ENCODE measurements around the gene OBSCN. TPM values are rescaled to one million over a fixed set of nuclear protein-coding genes. Genes with fewer than 3 reads are reported as not detected.

Gene OBSCN
- total and polyA plus RNA-seq, 10 of the 15 experiments (the other 5 are each of a cell fraction or from before 2014, with no cell fraction given), result 0.01 to 0.36 (median 0.08) TPM; not detected in 2

DNA sequence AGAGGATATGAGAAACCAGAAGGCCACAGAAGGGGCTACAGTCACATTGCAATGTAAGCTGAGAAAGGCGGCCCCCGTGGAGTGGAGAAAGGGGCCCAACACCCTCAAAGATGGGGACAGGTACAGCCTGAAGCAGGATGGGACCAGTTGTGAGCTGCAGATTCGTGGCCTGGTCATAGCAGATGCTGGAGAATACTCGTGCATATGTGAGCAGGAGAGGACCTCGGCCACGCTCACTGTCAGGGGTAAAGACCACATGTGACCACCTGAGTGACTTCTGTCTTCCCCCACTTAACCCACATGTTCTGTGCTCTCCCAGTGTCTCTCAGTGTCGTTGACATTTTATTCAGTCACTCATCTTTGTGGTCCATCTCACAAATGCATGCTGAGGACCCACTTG, 92.1 kb downstream of the OBSCN start:
- ATAC-seq, result no peak
- peaks cover 6% of the 10 kb centered on the region for H3K9me3 ChIP-seq (replicated peaks; ENCODE audit: control insufficient read depth, insufficient read depth, low read length)
- ChIA-PET CTCF (no interaction called here), SMC1A (ENCODE audit: uncharacterized antibody, unreplicated experiment) (no interaction called here), POLR2A (no interaction called here), RAD21 (ENCODE audit: unreplicated experiment) (no interaction called here)
- 22% methylated on average over 7 of the region's 7 CpGs for WGBS (ENCODE audit: insufficient coverage, insufficient replicate concordance, low lambda C conversion rate, missing lambda C conversion rate)
- intact Hi-C loops (cut with micrococcal nuclease; ENCODE audit: unreplicated experiment), result no loop called here
- no peak for DNase-seq (ENCODE audit: low read depth, low spot score)
- H3K36me3 ChIP-seq (ENCODE audit: control insufficient read depth in 2 of 2, insufficient read depth in 2 of 2, low read length in 1 of 2), result no peaks in the 10 kb centered on the region
- H3K27me3 ChIP-seq (replicated peaks in 1 of 2; ENCODE audit: control insufficient read depth in 2 of 2, insufficient read depth in 2 of 2, low read length in 1 of 2), result no peaks in the 10 kb centered on the region; a peak in 1 of 4 replicates
- no peak overlapping the region for H3K9ac ChIP-seq (ENCODE audit: control insufficient read depth, insufficient read depth, low read length)
- H3K79me2 ChIP-seq (ENCODE audit: control insufficient read depth, insufficient read depth, low read length), result no peaks in the 10 kb centered on the region
- no peaks in the 10 kb centered on the region for H3K4me1 ChIP-seq (ENCODE audit: control insufficient read depth, insufficient read depth, low read length)
- H4K20me1 ChIP-seq (ENCODE audit: control insufficient read depth, insufficient read depth), result no peaks in the 10 kb centered on the region
- BruUV-seq (replicated peaks), result no TSS peak
- H3K4me3 ChIP-seq, result no peak overlapping the region
- in situ Hi-C loops (cut with MboI), result no loop called here
- no peak overlapping the region for H3K27ac ChIP-seq (ENCODE audit: control insufficient read depth, insufficient read depth)
- H3K4me2 ChIP-seq (ENCODE audit: control insufficient read depth, insufficient read depth), result no peak overlapping the region
- no peak overlapping the region for H2AFZ ChIP-seq (ENCODE audit: control insufficient read depth, low read depth, low read length)
- no peak for TF ChIP-seq PML (IDR thresholded peaks at IDR 0.05; ENCODE audit: low read length)
- TF ChIP-seq HDAC6 (IDR thresholded peaks at IDR 0.05; ENCODE audit: unreplicated experiment), result no peak
- no peak for TF ChIP-seq NFYB (IDR thresholded peaks at IDR 0.05; ENCODE audit: insufficient read depth, low read depth, low read length)
- TF ChIP-seq, protein P1, sequence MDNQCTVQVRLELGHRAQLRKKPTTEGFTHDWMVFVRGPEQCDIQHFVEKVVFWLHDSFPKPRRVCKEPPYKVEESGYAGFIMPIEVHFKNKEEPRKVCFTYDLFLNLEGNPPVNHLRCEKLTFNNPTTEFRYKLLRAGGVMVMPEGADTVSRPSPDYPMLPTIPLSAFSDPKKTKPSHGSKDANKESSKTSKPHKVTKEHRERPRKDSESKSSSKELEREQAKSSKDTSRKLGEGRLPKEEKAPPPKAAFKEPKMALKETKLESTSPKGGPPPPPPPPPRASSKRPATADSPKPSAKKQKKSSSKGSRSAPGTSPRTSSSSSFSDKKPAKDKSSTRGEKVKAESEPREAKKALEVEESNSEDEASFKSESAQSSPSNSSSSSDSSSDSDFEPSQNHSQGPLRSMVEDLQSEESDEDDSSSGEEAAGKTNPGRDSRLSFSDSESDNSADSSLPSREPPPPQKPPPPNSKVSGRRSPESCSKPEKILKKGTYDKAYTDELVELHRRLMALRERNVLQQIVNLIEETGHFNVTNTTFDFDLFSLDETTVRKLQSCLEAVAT (IDR thresholded peaks at IDR 0.05), result no peak
- no peak for TF ChIP-seq GABPA (IDR thresholded peaks at IDR 0.05; ENCODE audit: low read depth)
- no peak for TF ChIP-seq RAD51 (IDR thresholded peaks at IDR 0.05)
- no peak for TF ChIP-seq IKZF2 (IDR thresholded peaks at IDR 0.05)
- no peak for TF ChIP-seq ZNF274 (IDR thresholded peaks at IDR 0.05; ENCODE audit: insufficient read depth, insufficient read length)
- TF ChIP-seq ETV6 (conservative IDR thresholded peaks at IDR 0.05 in 1 of 2, IDR thresholded peaks at IDR 0.05 in 1 of 2; ENCODE audit: borderline replicate concordance in 1 of 2, low read depth in 1 of 2), result no peak
- TF ChIP-seq CEBPZ (IDR thresholded peaks at IDR 0.05; ENCODE audit: low read depth, low read length), result no peak
- TF ChIP-seq SIN3A (IDR thresholded peaks at IDR 0.05; ENCODE audit: low read depth, low read length), result no peak
- no peak for TF ChIP-seq CREB1 (IDR thresholded peaks at IDR 0.05; ENCODE audit: low read depth)
- no peak for FAIRE-seq
